IMR-90 (cell line): ENCODE results near the gene ACOT7. TPM values are rescaled to one million over a fixed set of nuclear protein-coding genes. Genes with fewer than 3 reads are reported as not detected.

Experiments
- ATAC-seq: fragments of 200-7000 bp; cut with Tn5 transposase; 2 replicates; pipeline ENCODE4 v1.9.1; 2020; ENCODE audit warnings: low read depth, mild to moderate bottlenecking, moderate library complexity
- BruUV-seq: library from RNA; stranded (reverse); fragments of 400-500 nt; replicated peaks from 2 replicates; lab custom pipeline; 2021; lab: Mats Ljungman, UMichigan
- CTCF ChIA-PET: fragments of 300-600 bp; formaldehyde crosslinking; extraction: SDS; loops from one replicate; lab custom pipeline; 2021; ENCODE audit warnings: antibody characterized with exemption; lab: Yijun Ruan, JAX
- POLR2A ChIA-PET: fragments of 300-600 bp; sonication (Branson Sonifier 250); formaldehyde crosslinking; loops from one replicate; lab custom pipeline; 2022; ENCODE audit warnings: antibody characterized with exemption; ENCODE audit not compliant: unreplicated experiment; lab: Charles Lee
- DNase-seq: peaks from one replicate; pipeline ENCODE4 v3.0.0; 2013
- H2AFZ ChIP-seq: replicated peaks from 2 replicates; pipeline ENCODE3; 2013; ENCODE audit warnings: low read length, mild to moderate bottlenecking; ENCODE audit not compliant: poor library complexity
- H2AK5ac ChIP-seq: 2 replicates; pipeline ENCODE4 v1.6.1; 2013; ENCODE audit warnings: low read depth, low read length, inconsistent platforms
- H2AK9ac ChIP-seq: replicated peaks from 2 replicates; pipeline ENCODE3; 2013; ENCODE audit warnings: mild to moderate bottlenecking, low read depth, low read length, moderate library complexity; ENCODE audit not compliant: poor library complexity
- H2BK120ac ChIP-seq: 2 replicates; pipeline ENCODE4 v1.6.1; 2013; ENCODE audit warnings: low read depth, low read length, inconsistent platforms
- H2BK15ac ChIP-seq: 3 replicates; pipeline ENCODE4 v1.6.1; 2013; ENCODE audit warnings: low read depth, low read length, inconsistent platforms
- H2BK20ac ChIP-seq: 2 replicates; pipeline ENCODE4 v1.6.1; 2013; ENCODE audit warnings: low read depth, mild to moderate bottlenecking, inconsistent platforms, low read length, moderate library complexity
- H2BK5ac ChIP-seq: 2 replicates; pipeline ENCODE4 v1.6.1; 2013; ENCODE audit warnings: mild to moderate bottlenecking, low read depth, low read length, inconsistent platforms; ENCODE audit not compliant: poor library complexity, severe bottlenecking
- H3K14ac ChIP-seq: replicated peaks from 2 replicates; pipeline ENCODE4 v1.6.1; 2013; ENCODE audit warnings: low read depth, low read length, inconsistent platforms
- H3K18ac ChIP-seq: 2 replicates; pipeline ENCODE4 v1.6.1; 2013; ENCODE audit warnings: low read depth, low read length, control low read depth
- H3K23ac ChIP-seq: 2 replicates; pipeline ENCODE4 v1.6.1; 2013; ENCODE audit warnings: low read depth, low read length, inconsistent platforms
- H3K27ac ChIP-seq: 2 replicates; pipeline ENCODE4 v1.5.1; 2013; ENCODE audit warnings: mild to moderate bottlenecking, control low read depth, low read length; ENCODE audit not compliant: insufficient read depth
- H3K27me3 ChIP-seq: 2 replicates; pipeline ENCODE4 v1.6.1; 2013; ENCODE audit warnings: low read length; ENCODE audit not compliant: control insufficient read depth, insufficient read depth
- H3K36me3 ChIP-seq: 2 replicates; pipeline ENCODE4 v1.6.1; 2013; ENCODE audit warnings: low read length, mixed read lengths; ENCODE audit not compliant: control insufficient read depth, insufficient read depth
- H3K4ac ChIP-seq: 2 replicates; pipeline ENCODE4 v1.6.1; 2013; ENCODE audit warnings: low read depth, low read length, inconsistent platforms
- H3K4me1 ChIP-seq: 2 replicates; pipeline ENCODE4 v1.6.1; 2013; ENCODE audit warnings: low read length, mixed read lengths; ENCODE audit not compliant: control insufficient read depth, insufficient read depth
- H3K4me2 ChIP-seq: 2 replicates; pipeline ENCODE4 v1.6.1; 2013; ENCODE audit warnings: low read depth, mild to moderate bottlenecking, control low read depth, low read length, moderate library complexity
- H3K4me3 ChIP-seq: 2 replicates; pipeline ENCODE4 v1.5.1; 2013; ENCODE audit warnings: low read depth, mild to moderate bottlenecking, control low read depth, low read length, moderate library complexity; ENCODE audit not compliant: insufficient read depth
- H3K56ac ChIP-seq: 2 replicates; pipeline ENCODE4 v1.6.1; 2013; ENCODE audit warnings: low read length, inconsistent platforms; ENCODE audit not compliant: insufficient read depth; ENCODE audit errors: extremely low read depth
- H3K79me1 ChIP-seq, 2 experiments: 2 replicates each; pipeline ENCODE4 v1.6.1; 2013; ENCODE audit warnings: low read length in 2 of 2, inconsistent platforms in 1 of 2, low read depth in 1 of 2
- H3K9ac ChIP-seq: 2 replicates; pipeline ENCODE4 v1.6.1; 2013; ENCODE audit warnings: low read depth, low read length, control low read depth
- H3K9me1 ChIP-seq: 2 replicates; pipeline ENCODE4 v1.6.1; 2013; ENCODE audit warnings: low read length, inconsistent platforms; ENCODE audit not compliant: insufficient read depth
- H3K9me3 ChIP-seq: 2 replicates; pipeline ENCODE4 v1.6.1; 2013; ENCODE audit warnings: low read length; ENCODE audit not compliant: control insufficient read depth, insufficient read depth
- H4K20me1 ChIP-seq: 2 replicates; pipeline ENCODE4 v1.6.1; 2013; ENCODE audit warnings: low read length, inconsistent platforms; ENCODE audit not compliant: insufficient read depth
- H4K5ac ChIP-seq: 2 replicates; pipeline ENCODE4 v1.6.1; 2013; ENCODE audit warnings: mild to moderate bottlenecking, low read depth, low read length, control low read depth
- H4K8ac ChIP-seq, 2 experiments: 2 replicates each; pipeline ENCODE4 v1.6.1; 2013; ENCODE audit warnings: low read depth in 2 of 2, low read length in 2 of 2, control low read depth in 1 of 2, inconsistent platforms in 1 of 2
- H4K91ac ChIP-seq: 2 replicates; pipeline ENCODE4 v1.6.1; 2013; ENCODE audit warnings: low read depth, low read length, inconsistent platforms; ENCODE audit not compliant: insufficient read depth
- CHD1 ChIP-seq: IDR thresholded peaks from 2 replicates; pipeline ENCODE4 v1.6.1; 2012; ENCODE audit warnings: low read depth, low read length, improper control_type of control experiment
- MXI1 ChIP-seq: IDR thresholded peaks from 2 replicates; pipeline ENCODE4 v1.6.1; 2012; ENCODE audit warnings: low read depth, mild to moderate bottlenecking, low read length, moderate library complexity, borderline replicate concordance
- WGBS, 2 experiments: methylation state at CpG; one replicate each; pipeline versions ENCODE4 v1.1.5 to v1.1.7; 2013; ENCODE audit warnings: missing lambda C conversion rate in 2 of 2; ENCODE audit not compliant: insufficient read length in 1 of 2; ENCODE audit errors: extremely low coverage in 2 of 2; 5-methylcytosine and 5-hydroxymethylcytosine counted together
- dilution Hi-C: fragments of 300-500 bp; cut with HindIII; formaldehyde crosslinking; loops from one replicate; pipeline ENCODE4 v1.14.3; 2018; ENCODE audit warnings: low sequenced_read_pairs; ENCODE audit not compliant: unreplicated experiment
- in situ Hi-C: fragments of 300-500 bp; cut with MboI; formaldehyde crosslinking; loops from 3 replicates; pipeline ENCODE4 v1.14.3; 2019; ENCODE audit warnings: low sequenced_read_pairs, inconsistent platforms, mixed read lengths
- intact Hi-C: fragments of 100-400 bp; cut with micrococcal nuclease; formaldehyde crosslinking; loops from 2 replicates; pipeline ENCODE4 v1.10.0; 2022
- polyA plus RNA-seq, 3 experiments: library from polyadenylated mRNA; depleted of rRNA; stranded (reverse); fragments of >200 nt; gene quantifications; 2 replicates each; pipeline ENCODE4 v1.2.3, GENCODE V29; 2012; ENCODE audit warnings: low replicate concordance in 1 of 3
- total RNA-seq: library from RNA; depleted of rRNA; stranded (reverse); fragments of >200 nt; gene quantifications from 2 replicates; pipeline ENCODE4 v1.2.3, GENCODE V29; 2012

The ACOT7 gene
- total and polyA plus RNA-seq, 2 of the 4 experiments (the other 2 are of a cell fraction) = 51.6 to 242 TPM

GRCh38 chr1:6260961-6261614 is 132.5 kb downstream of the ACOT7 start, which contains the start of gene GPR153:
TSS of gene GPR153 (minus strand) at chr1:6261098. CDS start at chr1:6254905, 6,193 bp downstream.
- dilution Hi-C loops = no loop called here
- no peak within 1 kb of the TSS for H4K8ac ChIP-seq
- intact Hi-C loops = loop anchor here (1.0 kb wide), 1 partner anchor 82 kb away; no protein-coding TSS in a partner anchor
- TF ChIP-seq MXI1 (peak; percentile 16; the same call in 1 of the 2 replicates), CHD1 (no peak)
- ATAC-seq = peak; percentile 88
- no peak within 1 kb of the TSS for H2BK5ac ChIP-seq
- peaks cover 4% of the 10 kb centered on the region for H4K20me1 ChIP-seq
- H3K79me1 ChIP-seq = no peaks in the 10 kb centered on the region
- peak within 1 kb of the TSS; percentile 61 for H2AK9ac ChIP-seq
- no peak for DNase-seq
- ChIA-PET POLR2A (no interaction called here), CTCF (no interaction called here)
- H3K27me3 ChIP-seq = no peaks in the 10 kb centered on the region
- H2AFZ ChIP-seq = peak within 1 kb of the TSS; percentile 94
- 5% methylated on average over 23 of the region's 78 CpGs; no CpG with 5 or more reads in 1 of the 2 experiments for WGBS, 2 experiments
- H4K5ac ChIP-seq = no peak within 1 kb of the TSS
- BruUV-seq = no TSS peak
- no peak within 1 kb of the TSS for H3K14ac ChIP-seq
- H2BK120ac ChIP-seq = no peak within 1 kb of the TSS
- no peak within 1 kb of the TSS; the same call in 1 of the 2 replicates for H3K18ac ChIP-seq
- no peak within 1 kb of the TSS for H2BK20ac ChIP-seq
- no peak within 1 kb of the TSS for H3K27ac ChIP-seq
- in situ Hi-C loops = no loop called here
- no peak within 1 kb of the TSS for H2AK5ac ChIP-seq
- H3K4me3 ChIP-seq = peak within 1 kb of the TSS; percentile 75
- no peaks in the 10 kb centered on the region for H3K36me3 ChIP-seq
- H4K91ac ChIP-seq = no peak within 1 kb of the TSS
- H3K23ac ChIP-seq = no peak within 1 kb of the TSS
- H3K4me2 ChIP-seq = peak within 1 kb of the TSS; percentile 67
- no peak within 1 kb of the TSS for H3K4ac ChIP-seq
- peaks cover 2% of the 10 kb centered on the region; the same call in 1 of the 2 replicates for H3K4me1 ChIP-seq
- no peaks in the 10 kb centered on the region for H3K9me3 ChIP-seq
- no peak within 1 kb of the TSS for H3K9ac ChIP-seq
- no peaks in the 10 kb centered on the region for H3K9me1 ChIP-seq
- no peak within 1 kb of the TSS for H2BK15ac ChIP-seq
- H3K56ac ChIP-seq = no peak within 1 kb of the TSS
